Transverse colon (tissue), 4 donors: ENCODE measurements around the gene KHDRBS2. TPM values are rescaled to one million over a fixed set of nuclear protein-coding genes. Genes with fewer than 3 reads are reported as not detected.

Experiments
- DNase-seq: peaks from one replicate; pipeline ENCODE4 v3.0.0-alpha.2; 2019
- H3K27ac ChIP-seq, 4 donors: fragments of 200-600 bp; sonication (generic); 2 replicates each; pipeline ENCODE4 v1.5.1; 2016 to 2018; ENCODE audit warnings: inconsistent platforms in 4 of 4
- H3K27me3 ChIP-seq: fragments of 200-600 bp; sonication (generic); 2 replicates; pipeline ENCODE4 v1.5.1; 2017; ENCODE audit warnings: inconsistent platforms
- H3K36me3 ChIP-seq, 4 donors: fragments of 200-600 bp; sonication (generic); 2 replicates each; pipeline ENCODE4 v1.5.1; 2017 to 2019; ENCODE audit warnings: inconsistent platforms in 4 of 4
- H3K4me1 ChIP-seq, 4 donors: fragments of 200-600 bp; sonication (generic); 2 replicates each; pipeline ENCODE4 v1.5.1; 2017 to 2020; ENCODE audit warnings: inconsistent platforms in 4 of 4
- H3K4me3 ChIP-seq, 4 donors: fragments of 200-600 bp; sonication (generic); 1 replicate in 1 of 4; 2 replicates in 3 of 4; pipeline versions ENCODE4 v1.5.1 to v1.6.1; 2017 to 2019; ENCODE audit warnings: inconsistent platforms in 4 of 4
- H3K9me3 ChIP-seq, 2 donors: fragments of 200-600 bp; sonication (generic); 2 replicates each; pipeline ENCODE4 v1.5.1; 2017 to 2019; ENCODE audit warnings: inconsistent platforms in 2 of 2
- EP300 ChIP-seq: sonication (generic); formaldehyde crosslinking; IDR thresholded peaks from one replicate; pipeline ENCODE4 v1.6.1; 2017; ENCODE audit warnings: antibody characterized with exemption, low read depth
- POLR2A ChIP-seq: fragments of 450-650 bp; IDR thresholded peaks from one replicate; pipeline ENCODE4 v1.6.1; 2016; ENCODE audit warnings: antibody characterized with exemption, mild to moderate bottlenecking, moderate library complexity
- POLR2AphosphoS5 ChIP-seq, 3 donors: sonication (generic); formaldehyde crosslinking; IDR thresholded peaks; one replicate each; pipeline ENCODE4 v1.6.1; 2016; ENCODE audit warnings: antibody characterized with exemption in 3 of 3
- WGBS, 2 donors: methylation state at CpG; one replicate each; pipeline ENCODE4 v1.1.5; 2018; ENCODE audit warnings: low coverage in 1 of 2; 5-methylcytosine and 5-hydroxymethylcytosine counted together
- in situ Hi-C, 4 donors: fragments of 200-750 bp; cut with MboI; loops; one replicate each; pipeline versions ENCODE4 v1.15.0 to v1.15.1; 2017; ENCODE audit warnings: low sequenced_read_pairs in 3 of 4, low pct_ligation_motif_present in 1 of 4, low pct_unique_long_range_greater_than_20kb in 1 of 4
- intact Hi-C: fragments of 100-400 bp; cut with DNase I; formaldehyde crosslinking; loops from one replicate; pipeline ENCODE4 v1.15.1; 2023; ENCODE audit warnings: low total_unique reads
- total RNA-seq, 4 donors: library from RNA; depleted of rRNA; stranded (reverse); fragments of >200 nt; gene quantifications; one replicate each; pipeline ENCODE4 v1.1.0, GENCODE V29; 2016
- TF ChIP-seq, protein P1 (sequence below), 5 experiments: fragments of 200-600 bp in 3 of 5; fragments of 450-650 bp in 2 of 5; sonication (generic) in 3 of 5; IDR thresholded peaks; 1 replicate in 2 of 5; 2 replicates in 3 of 5; pipeline ENCODE4 v1.5.1; 2016 to 2017; ENCODE audit warnings: antibody characterized with exemption in 5 of 5, inconsistent platforms in 3 of 5, mild to moderate bottlenecking in 2 of 5, moderate library complexity in 1 of 5

Gene KHDRBS2
- total RNA-seq, 4 donors from 2014 or later = 1.6 to 4.5 (median 2.5) TPM

DNA sequence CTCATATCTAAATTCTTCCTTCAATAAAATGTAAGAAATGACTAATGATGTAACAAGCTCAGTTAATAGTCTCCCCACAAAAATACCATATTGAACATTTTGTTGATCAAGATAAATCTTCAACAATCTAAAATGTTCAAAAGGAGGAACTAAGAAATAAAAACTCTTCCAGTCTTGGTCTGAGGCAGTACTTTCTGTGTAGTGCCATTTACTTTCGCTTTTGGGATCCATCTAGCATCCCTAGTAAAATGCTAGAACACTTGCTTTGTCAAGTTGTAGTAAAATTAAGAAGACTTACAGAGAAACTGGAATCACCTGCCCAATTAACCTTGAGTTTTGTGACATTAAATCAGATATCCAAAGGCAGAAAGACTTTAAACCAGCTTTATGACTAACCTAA lies 246.4 kb downstream of the KHDRBS2 start:
- Histone ChIP-seq H3K36me3 (no peaks in the 10 kb centered on the region), H3K27ac (no peak overlapping the region), H3K9me3 (no peaks in the 10 kb centered on the region), H3K27me3 (no peaks in the 10 kb centered on the region), H3K4me3 (no peak overlapping the region), H3K4me1 (no peaks in the 10 kb centered on the region)
- TF ChIP-seq, protein P1, sequence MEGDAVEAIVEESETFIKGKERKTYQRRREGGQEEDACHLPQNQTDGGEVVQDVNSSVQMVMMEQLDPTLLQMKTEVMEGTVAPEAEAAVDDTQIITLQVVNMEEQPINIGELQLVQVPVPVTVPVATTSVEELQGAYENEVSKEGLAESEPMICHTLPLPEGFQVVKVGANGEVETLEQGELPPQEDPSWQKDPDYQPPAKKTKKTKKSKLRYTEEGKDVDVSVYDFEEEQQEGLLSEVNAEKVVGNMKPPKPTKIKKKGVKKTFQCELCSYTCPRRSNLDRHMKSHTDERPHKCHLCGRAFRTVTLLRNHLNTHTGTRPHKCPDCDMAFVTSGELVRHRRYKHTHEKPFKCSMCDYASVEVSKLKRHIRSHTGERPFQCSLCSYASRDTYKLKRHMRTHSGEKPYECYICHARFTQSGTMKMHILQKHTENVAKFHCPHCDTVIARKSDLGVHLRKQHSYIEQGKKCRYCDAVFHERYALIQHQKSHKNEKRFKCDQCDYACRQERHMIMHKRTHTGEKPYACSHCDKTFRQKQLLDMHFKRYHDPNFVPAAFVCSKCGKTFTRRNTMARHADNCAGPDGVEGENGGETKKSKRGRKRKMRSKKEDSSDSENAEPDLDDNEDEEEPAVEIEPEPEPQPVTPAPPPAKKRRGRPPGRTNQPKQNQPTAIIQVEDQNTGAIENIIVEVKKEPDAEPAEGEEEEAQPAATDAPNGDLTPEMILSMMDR (IDR thresholded peaks at IDR 0.05) = no peak
- TF ChIP-seq POLR2A (no peak), EP300 (no peak), POLR2AphosphoS5 (IDR thresholded peaks at IDR 0.05) (no peak)
- no peak for DNase-seq
- intact Hi-C loops (no loop called here), in situ Hi-C loops (no loop called here)
- WGBS, 2 donors = 87 to 89% methylated on average over 1 of the region's 1 CpG

DNA sequence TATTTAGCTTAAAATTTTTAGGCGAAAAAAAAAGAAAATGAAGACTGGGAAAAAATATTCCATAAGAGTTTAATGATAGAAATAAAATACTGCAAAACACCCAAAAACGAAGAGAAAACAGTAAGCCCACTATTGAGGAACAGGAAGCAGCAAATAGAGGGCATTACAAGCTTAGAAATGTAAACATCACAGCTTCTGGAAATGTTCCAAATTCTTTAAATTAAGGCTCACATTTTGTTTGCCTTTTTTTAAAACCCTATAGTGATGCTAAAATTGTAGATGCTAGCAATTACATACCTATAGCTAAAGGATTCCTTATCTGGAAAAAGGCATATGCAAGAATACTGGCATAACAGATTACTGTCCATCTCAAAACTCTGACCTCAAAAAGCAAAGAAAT lies 248.6 kb downstream of the KHDRBS2 start:
- WGBS, 2 donors = 51 to 53% methylated on average over 2 of the region's 2 CpGs
- in situ Hi-C loops = no loop called here
- H3K27me3 ChIP-seq = no peaks in the 10 kb centered on the region
- no peaks in the 10 kb centered on the region for H3K9me3 ChIP-seq
- no peak for TF ChIP-seq POLR2A
- TF ChIP-seq POLR2AphosphoS5 (IDR thresholded peaks at IDR 0.05) = no peak
- TF ChIP-seq, protein P1 (IDR thresholded peaks at IDR 0.05) = no peak
- no peak for TF ChIP-seq EP300
- intact Hi-C loops = no loop called here
- H3K4me3 ChIP-seq = no peak overlapping the region
- no peak for DNase-seq
- H3K27ac ChIP-seq = no peak overlapping the region
- H3K4me1 ChIP-seq = no peaks in the 10 kb centered on the region
- no peaks in the 10 kb centered on the region for H3K36me3 ChIP-seq

DNA sequence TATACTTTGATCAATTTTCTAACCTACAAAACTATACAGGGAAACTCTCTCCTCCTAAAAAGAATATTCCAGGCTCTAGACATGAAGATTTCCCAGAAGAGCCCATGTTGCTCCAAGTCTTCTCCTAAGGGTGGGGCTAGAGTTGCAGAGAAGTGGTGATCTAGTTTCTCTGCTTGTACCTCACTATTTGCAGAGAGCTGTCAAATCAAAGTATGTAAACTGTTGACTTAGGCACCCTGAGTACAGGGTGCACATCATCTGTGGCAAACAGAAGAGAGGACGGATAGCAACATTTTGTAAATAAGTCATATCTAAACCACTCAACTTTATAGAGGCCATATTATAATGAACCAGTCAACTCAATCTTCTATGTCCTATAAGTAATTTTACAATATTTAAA lies 250.1 kb downstream of the KHDRBS2 start:
- in situ Hi-C loops = no loop called here
- H3K9me3 ChIP-seq = no peaks in the 10 kb centered on the region

DNA sequence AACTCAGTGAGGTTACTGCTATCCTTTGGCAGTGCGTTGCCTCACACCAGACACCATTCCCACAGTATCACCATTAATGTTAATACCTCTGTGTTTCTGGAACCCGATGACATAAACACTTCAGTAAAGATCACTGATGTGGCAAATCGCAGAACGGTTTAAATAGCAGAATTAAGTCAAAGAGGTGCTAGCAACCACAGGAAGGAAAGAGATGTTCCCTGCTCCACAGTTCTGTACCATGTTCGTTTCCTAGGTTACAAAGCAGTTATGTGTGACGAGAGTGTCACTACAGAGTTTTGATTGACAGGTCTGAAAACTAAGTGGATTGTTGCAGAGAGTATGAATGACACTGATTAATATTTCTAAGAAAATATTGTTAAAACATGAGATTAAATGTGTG lies 272.3 kb downstream of the KHDRBS2 start:
- Histone ChIP-seq H3K36me3 (no peaks in the 10 kb centered on the region), H3K27me3 (no peaks in the 10 kb centered on the region), H3K9me3 (no peaks in the 10 kb centered on the region), H3K4me1 (no peaks in the 10 kb centered on the region), H3K4me3 (no peak overlapping the region), H3K27ac (no peak overlapping the region)
- TF ChIP-seq POLR2AphosphoS5 (IDR thresholded peaks at IDR 0.05) (no peak), POLR2A (no peak), EP300 (no peak)
- TF ChIP-seq, protein P1 (IDR thresholded peaks at IDR 0.05) = no peak
- intact Hi-C loops (no loop called here), in situ Hi-C loops (no loop called here)
- 65 to 67% methylated on average over 6 of the region's 6 CpGs for WGBS, 2 donors
- DNase-seq = no peak

More for the DNA sequence above, 250.1 kb downstream of the KHDRBS2 start:
- TF ChIP-seq POLR2A (no peak), EP300 (no peak)
- TF ChIP-seq, protein P1 (IDR thresholded peaks at IDR 0.05) = no peak
- no peaks in the 10 kb centered on the region for H3K36me3 ChIP-seq
- WGBS, 2 donors = 70 to 83% methylated on average over 1 of the region's 1 CpG
- intact Hi-C loops = no loop called here
- no peaks in the 10 kb centered on the region for H3K27me3 ChIP-seq
- H3K4me1 ChIP-seq = no peaks in the 10 kb centered on the region
- no peak overlapping the region for H3K27ac ChIP-seq
- no peak for DNase-seq
- H3K4me3 ChIP-seq = no peak overlapping the region
